ENCODE measurements around the gene DNAH6. TPM values are rescaled to one million over a fixed set of nuclear protein-coding genes. Genes with fewer than 3 reads are reported as not detected.

Gene DNAH6
- total and polyA plus RNA-seq, 9 of the 15 experiments (the other 6 are each of a cell fraction or from before 2014, with no cell fraction given): 0.01 to 0.04 (median 0.01) TPM; not detected in 5

GRCh38 chr2:84482603-84483002 lies 33.7 kb upstream of the DNAH6 start:
- in situ Hi-C loops (cut with MboI): no loop called here
- POLR2A ChIA-PET: interaction anchor here (0.7 kb wide), 1 partner anchor 674 kb away, joined by 3 read pairs; no protein-coding TSS in a partner anchor
- no peak overlapping the region for H3K4me2 ChIP-seq (ENCODE audit: insufficient read depth, low read length)
- no peak for TF ChIP-seq ZC3H11A (IDR thresholded peaks at IDR 0.05; ENCODE audit: low read depth, low read length)
- TF ChIP-seq FOXA3 (CRISPR knock-in tag; conservative IDR thresholded peaks at IDR 0.05 in 1 of 2, IDR thresholded peaks at IDR 0.05 in 1 of 2): no peak
- TF ChIP-seq PHTF2 (CRISPR knock-in tag; IDR thresholded peaks at IDR 0.05): no peak
- TF ChIP-seq ZBED1 (IDR thresholded peaks at IDR 0.05): no peak
- TF ChIP-seq ZBTB17 (CRISPR knock-in tag; IDR thresholded peaks at IDR 0.05): no peak
- TF ChIP-seq E2F4 (CRISPR knock-in tag; IDR thresholded peaks at IDR 0.05; ENCODE audit: low read depth): no peak
- TF ChIP-seq ZNF274 (IDR thresholded peaks at IDR 0.05; ENCODE audit: borderline replicate concordance, low read depth, low read length): no peak
- TF ChIP-seq CBFA2T3 (IDR thresholded peaks at IDR 0.05): peak; percentile 62
- no peak for TF ChIP-seq ZNF589 (CRISPR knock-in tag; IDR thresholded peaks at IDR 0.05; ENCODE audit: low read depth)
- TF ChIP-seq ZNF184 (CRISPR knock-in tag; IDR thresholded peaks at IDR 0.05): no peak
- TF ChIP-seq CBFA2T2 (conservative IDR thresholded peaks at IDR 0.05): peak; percentile 40
- TF ChIP-seq ZNF217 (CRISPR knock-in tag; IDR thresholded peaks at IDR 0.05): no peak
- TF ChIP-seq KDM1A (IDR thresholded peaks at IDR 0.05): peak; percentile 70 to 77
- TF ChIP-seq IRF9 (tag; IDR thresholded peaks at IDR 0.05): no peak
- TF ChIP-seq KLF10 (CRISPR knock-in tag; IDR thresholded peaks at IDR 0.05): no peak
- TF ChIP-seq RCOR1 (IDR thresholded peaks at IDR 0.05; ENCODE audit: borderline replicate concordance in 1 of 2, low read depth in 2 of 2, low read length in 2 of 2): peak in 1 of 2 experiments; percentile 58; a peak in 1 of 4 replicates
- no peak for TF ChIP-seq CEBPB (tag; IDR thresholded peaks at IDR 0.05)
- TF ChIP-seq, protein P1, sequence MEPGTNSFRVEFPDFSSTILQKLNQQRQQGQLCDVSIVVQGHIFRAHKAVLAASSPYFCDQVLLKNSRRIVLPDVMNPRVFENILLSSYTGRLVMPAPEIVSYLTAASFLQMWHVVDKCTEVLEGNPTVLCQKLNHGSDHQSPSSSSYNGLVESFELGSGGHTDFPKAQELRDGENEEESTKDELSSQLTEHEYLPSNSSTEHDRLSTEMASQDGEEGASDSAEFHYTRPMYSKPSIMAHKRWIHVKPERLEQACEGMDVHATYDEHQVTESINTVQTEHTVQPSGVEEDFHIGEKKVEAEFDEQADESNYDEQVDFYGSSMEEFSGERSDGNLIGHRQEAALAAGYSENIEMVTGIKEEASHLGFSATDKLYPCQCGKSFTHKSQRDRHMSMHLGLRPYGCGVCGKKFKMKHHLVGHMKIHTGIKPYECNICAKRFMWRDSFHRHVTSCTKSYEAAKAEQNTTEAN (CRISPR knock-in tag; IDR thresholded peaks at IDR 0.05): no peak
- 0 out of 2 replicates have a peak, but pooled peaks have one; percentile 28 for TF ChIP-seq TEAD4 (IDR thresholded peaks at IDR 0.05; ENCODE audit: low read length)
- TF ChIP-seq TEAD4 (CRISPR knock-in tag; IDR thresholded peaks at IDR 0.05; ENCODE audit: borderline replicate concordance): no peak
- TF ChIP-seq, protein P2, sequence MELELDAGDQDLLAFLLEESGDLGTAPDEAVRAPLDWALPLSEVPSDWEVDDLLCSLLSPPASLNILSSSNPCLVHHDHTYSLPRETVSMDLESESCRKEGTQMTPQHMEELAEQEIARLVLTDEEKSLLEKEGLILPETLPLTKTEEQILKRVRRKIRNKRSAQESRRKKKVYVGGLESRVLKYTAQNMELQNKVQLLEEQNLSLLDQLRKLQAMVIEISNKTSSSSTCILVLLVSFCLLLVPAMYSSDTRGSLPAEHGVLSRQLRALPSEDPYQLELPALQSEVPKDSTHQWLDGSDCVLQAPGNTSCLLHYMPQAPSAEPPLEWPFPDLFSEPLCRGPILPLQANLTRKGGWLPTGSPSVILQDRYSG (tag; conservative IDR thresholded peaks at IDR 0.05; ENCODE audit: low read depth): no peak

More at GRCh38 chr2:84482603-84483002, 33.7 kb upstream of the DNAH6 start:
- Histone ChIP-seq H3K9ac (ENCODE audit: insufficient read depth in 1 of 2, low read depth in 2 of 2, low read length in 2 of 2) (no peak overlapping the region), H3K27me3 (ENCODE audit: control insufficient read depth in 2 of 2, insufficient read depth in 2 of 2, low read length in 2 of 2) (peaks cover 0 to 5% of the 10 kb centered on the region in 2 experiments; a peak in 3 of 5 replicates), H4K20me1 (replicated peaks; ENCODE audit: control insufficient read depth, insufficient read depth, low read length) (no peaks in the 10 kb centered on the region), H3K27ac (ENCODE audit: extremely low read depth, low read depth, low read length) (no peak overlapping the region), H3K4me3 (no peak overlapping the region), H2AFZ (ENCODE audit: low read depth, low read length) (no peak overlapping the region), H3K9me1 (ENCODE audit: control insufficient read depth, insufficient read depth, low read length) (no peaks in the 10 kb centered on the region), H3K9me3 (replicated peaks; ENCODE audit: control insufficient read depth, insufficient read depth, low read depth, low read length) (no peaks in the 10 kb centered on the region), H3K79me2 (ENCODE audit: control insufficient read depth, insufficient read depth, low read length) (no peaks in the 10 kb centered on the region), H3K4me1 (replicated peaks in 1 of 2; ENCODE audit: control insufficient read depth in 2 of 2, insufficient read depth in 2 of 2, low read length in 2 of 2) (no peaks in the 10 kb centered on the region), H3K36me3 (ENCODE audit: control insufficient read depth, insufficient read depth, low read length) (no peaks in the 10 kb centered on the region)
- ATAC-seq (peak; percentile 62), DNase-seq (ENCODE audit: extremely low read depth in 1 of 4, low spot score in 3 of 4) (peak in 1 of 4 experiments; percentile 14), FAIRE-seq (no peak)
- WGBS (ENCODE audit: insufficient coverage, low coverage, missing lambda C conversion rate): 0% methylated on average over 3 of the region's 3 CpGs
- CTCF ChIA-PET (ENCODE audit: low intra/inter-chr PET ratio): no interaction called here
- BruUV-seq (replicated peaks): no TSS peak
- intact Hi-C loops (cut with micrococcal nuclease): no loop called here
